Endometrial microvascular endothelial cells (primary cell): ENCODE results near the gene CEP112. TPM values are rescaled to one million over a fixed set of nuclear protein-coding genes. Genes with fewer than 3 reads are reported as not detected.
"Not testable (repeated sequence)": the region's sequence is repeated elsewhere in the genome, so short reads cannot be mapped to it uniquely, and the experiment has no call there.

Experiments used
- in situ Hi-C: cut with HindIII; loops from 2 replicates; pipeline ENCODE4 v1.10.0; 2017; ENCODE audit warnings: low sequenced_read_pairs, low pct_unique_long_range_greater_than_20kb; ENCODE audit errors: inconsistent ontology term
- total RNA-seq: library from RNA; depleted of rRNA; stranded (reverse); fragments of >200 nt; gene quantifications from one replicate; pipeline ENCODE4 v1.2.3, GENCODE V29; 2015; ENCODE audit errors: inconsistent ontology term

CEP112 gene
- total RNA-seq, 1 donor from 2014 or later: 3.0 TPM

GRCh38 chr17:65743308-65743655 lies 448.7 kb downstream of the CEP112 start:
- in situ Hi-C loops: no loop called here

DNA sequence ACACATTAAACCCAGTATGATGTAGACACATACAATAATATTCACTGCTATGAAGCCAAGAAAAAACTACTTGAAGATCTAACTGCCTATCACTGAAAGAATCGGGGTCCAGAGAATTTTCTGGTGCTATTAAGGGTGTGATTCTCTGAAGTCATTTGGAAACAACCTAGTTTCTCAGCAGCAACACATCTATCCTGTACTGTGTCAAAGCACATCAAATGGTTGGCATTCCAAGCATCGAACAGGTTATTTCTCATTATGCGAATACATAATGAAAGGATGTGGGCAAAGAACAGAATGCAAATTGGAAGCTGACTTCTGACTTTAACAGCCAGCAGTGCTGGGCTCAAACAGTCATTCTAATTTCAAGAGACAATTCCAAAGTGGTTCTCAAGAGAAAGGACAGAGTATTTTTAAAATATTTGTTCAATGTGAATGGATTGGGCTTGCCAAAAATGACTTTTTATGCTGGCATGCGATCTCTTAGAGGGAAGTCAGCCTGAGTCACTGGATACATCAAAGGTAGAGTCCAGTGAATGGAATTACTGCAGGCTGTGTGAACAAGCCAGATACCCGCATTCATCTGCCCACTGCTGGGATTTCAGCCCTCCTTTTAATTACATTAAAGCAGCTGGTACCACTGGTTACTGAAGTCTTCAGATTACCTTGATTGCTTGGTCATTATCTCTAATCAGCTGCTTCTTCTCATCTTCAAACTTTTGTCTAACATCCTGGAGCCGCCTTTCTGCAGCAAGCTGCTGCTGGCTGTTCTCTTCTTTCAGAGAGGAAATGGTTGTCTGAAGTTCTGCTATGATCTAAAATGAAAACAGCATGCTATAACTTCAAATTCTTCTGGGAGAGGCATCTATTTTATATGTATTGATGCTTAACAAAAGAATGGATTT lies 449.3 kb downstream of the CEP112 start:
- in situ Hi-C loops: no loop called here

DNA sequence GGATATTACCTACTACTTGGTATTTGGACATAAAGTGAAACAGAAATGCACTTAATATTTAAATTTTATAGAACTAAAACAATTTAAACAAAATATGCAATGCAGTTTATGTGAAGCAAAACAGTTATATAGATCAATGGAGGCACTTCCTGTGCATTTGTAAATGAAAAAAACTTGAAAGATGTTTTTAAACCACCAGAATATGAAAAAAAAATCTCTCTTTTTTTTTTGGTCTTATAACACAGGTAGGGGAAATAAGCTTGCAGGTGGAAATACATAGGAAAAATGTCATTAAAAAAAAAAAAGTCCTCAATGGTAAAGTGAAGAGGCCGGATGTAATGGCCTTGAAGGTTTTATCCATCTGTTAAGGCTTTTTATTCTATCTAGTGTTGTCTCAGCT lies 450.2 kb downstream of the CEP112 start:
- in situ Hi-C loops: no loop called here

DNA sequence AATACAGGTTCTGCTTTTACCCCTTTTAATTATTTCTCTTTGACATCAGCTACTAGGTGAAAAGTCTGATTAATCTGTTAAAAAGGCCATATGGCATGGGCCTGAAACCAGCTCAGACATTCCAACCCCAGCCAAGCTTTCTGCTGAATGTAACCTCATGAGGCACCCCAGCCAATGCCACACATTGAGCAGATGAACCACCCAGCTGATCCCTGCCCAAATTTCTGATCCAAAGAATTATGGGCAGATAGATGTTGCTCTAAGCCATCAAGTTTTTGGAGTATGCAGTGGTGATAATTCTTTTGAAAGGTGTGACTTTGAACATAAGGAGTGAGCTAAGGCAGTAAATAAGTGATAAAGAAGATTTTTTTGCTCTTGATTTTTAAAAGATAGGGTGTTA lies 452.9 kb downstream of the CEP112 start:
- in situ Hi-C loops: no loop called here

- in situ Hi-C loops: no loop called here
Measured at GRCh38 chr17:65737451-65737850, 454.5 kb downstream of the CEP112 start.

DNA sequence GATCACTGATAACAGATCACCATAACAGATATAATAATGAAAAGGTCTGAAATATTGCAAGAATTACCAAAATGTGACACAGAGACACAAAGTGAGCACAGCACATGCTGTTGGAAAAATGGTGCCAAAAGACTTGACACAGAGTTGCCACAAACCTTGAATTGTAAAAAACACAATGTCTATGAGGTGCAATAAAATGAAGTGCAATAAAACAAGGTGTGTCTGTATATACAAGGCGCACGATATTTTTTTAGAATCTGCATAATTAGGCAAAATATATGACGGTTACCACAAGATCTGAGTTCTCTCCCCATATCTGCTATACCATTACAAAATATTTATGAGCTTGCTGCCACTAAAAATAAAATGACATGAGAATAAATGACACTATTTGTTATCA lies 458.6 kb downstream of the CEP112 start:
- in situ Hi-C loops: no loop called here

- in situ Hi-C loops: not testable (repeated sequence)
Measured at GRCh38 chr17:65732667-65733066, 459.3 kb downstream of the CEP112 start.

- in situ Hi-C loops: no loop called here
Measured at GRCh38 chr17:65730711-65731169, 461.2 kb downstream of the CEP112 start.

DNA sequence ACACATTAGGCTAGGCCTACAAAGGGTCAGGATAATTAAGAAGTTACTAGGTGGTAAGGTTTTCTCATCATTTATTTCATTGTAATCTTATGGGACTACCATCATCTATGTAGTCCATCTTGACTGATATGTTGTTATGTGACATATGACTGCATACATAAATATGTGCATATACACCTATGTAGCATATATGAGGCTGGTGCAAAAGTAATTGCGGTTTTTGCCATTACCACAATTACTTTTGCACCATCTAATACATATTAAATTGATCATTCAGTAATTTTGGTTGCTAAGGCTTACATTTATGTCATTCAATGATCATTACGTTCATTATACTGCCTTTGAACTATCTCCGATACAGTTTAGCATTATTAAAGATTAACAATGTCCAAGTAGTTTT lies 462.7 kb downstream of the CEP112 start:
- in situ Hi-C loops: no loop called here

GRCh38 chr17:65727832-65728231 lies 464.1 kb downstream of the CEP112 start:
- in situ Hi-C loops: no loop called here

GRCh38 chr17:65727246-65727645 lies 464.7 kb downstream of the CEP112 start:
- in situ Hi-C loops: no loop called here

- in situ Hi-C loops: no loop called here
Measured at GRCh38 chr17:65723431-65724151, 468.3 kb downstream of the CEP112 start.

DNA sequence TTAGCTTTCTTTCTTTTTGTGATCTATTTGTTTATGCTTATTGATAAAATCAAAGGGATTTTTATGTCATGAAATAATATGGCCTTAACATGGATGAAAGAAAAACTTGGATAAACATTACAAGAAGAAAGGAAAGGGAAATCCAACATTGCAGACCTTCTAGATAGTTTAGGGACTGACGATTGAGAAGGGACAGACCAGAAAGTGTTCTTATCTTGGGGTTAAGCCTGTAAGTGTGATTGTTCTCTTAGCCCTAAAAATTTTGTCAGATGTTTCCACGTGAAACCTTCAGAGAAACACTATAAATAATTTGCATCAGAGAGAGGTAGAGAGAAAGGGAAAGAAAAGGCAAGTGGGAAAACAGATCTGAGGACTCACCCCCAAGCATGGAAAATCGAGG lies 473.3 kb downstream of the CEP112 start:
- in situ Hi-C loops: no loop called here

DNA sequence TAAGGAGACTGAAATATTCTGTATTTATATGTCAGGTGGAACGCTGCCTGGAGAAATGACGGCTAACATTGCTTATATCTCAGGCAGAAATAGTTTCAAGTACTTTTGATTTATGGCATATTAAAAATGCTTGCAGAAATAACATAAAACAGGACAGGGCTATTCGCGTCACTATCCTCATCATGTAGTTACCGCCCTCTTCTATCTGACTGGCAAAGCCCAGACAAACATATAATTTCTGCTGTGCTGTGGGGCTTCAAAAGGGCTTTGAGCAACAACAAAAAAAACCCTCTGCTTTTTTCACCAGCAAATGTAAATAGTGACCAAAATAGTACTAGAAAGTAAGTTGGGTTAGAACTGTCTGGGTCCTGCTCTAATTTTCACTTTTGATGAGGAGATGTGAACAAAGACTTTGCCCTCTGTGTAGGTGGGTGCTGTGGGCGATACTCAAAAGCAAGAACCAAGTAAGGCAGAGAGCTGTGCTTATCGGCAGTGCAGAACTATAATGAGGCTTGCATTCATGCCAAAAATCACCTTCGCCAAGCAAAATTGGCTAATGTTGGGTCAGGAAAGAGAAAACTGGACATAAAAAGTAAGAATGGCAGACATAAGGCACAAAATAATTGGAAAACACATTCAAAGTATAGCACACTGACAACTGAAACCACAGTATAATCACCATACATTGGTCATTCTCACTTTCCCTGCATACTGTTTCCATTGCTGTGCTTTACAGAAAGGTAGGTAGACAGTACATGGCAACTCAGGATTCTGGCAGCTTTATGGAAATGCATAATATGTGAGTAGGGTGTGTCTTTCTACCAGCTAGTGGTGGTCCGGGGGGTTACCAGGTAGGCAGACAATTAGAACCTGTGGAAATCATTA lies 479.3 kb downstream of the CEP112 start:
- in situ Hi-C loops: no loop called here

GRCh38 chr17:65711671-65712276 lies 480.2 kb downstream of the CEP112 start:
- in situ Hi-C loops: no loop called here

DNA sequence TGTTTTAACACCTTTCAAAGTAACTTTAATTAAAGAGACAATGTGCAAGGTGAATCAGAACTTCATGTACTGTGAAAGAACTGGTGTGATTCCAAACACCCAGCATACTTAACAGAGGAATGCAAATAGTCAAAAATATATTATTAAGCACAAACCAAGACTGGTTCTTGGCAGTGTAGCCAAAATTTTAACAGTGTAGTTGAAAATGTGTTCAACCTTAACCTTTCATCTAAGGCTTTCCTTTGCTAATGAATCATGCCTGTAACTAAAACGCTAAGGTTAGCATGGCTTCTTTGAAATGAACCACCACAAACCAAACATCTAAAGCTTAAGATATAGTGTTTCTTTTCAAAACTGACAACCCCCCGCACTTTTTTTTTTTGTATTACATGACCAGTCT lies 484.2 kb downstream of the CEP112 start:
- in situ Hi-C loops: no loop called here

DNA sequence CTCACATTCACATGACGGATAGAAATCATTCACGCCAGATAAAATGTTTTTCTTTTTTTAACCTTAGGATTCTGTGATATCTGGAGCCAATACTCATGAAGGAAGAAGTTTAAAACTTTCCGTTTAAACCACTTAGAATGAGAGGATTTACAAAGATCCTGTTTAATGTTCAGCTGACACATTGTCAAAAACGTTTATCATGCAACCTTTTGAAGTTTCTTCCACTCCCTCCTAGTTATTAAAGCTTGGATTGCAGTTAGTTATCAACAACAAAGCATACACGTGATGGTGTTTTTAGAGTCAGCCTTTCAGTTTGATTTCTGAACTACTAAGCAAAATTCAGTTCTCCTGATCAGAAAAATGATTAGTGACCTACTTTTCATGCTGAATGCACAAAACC lies 487.2 kb downstream of the CEP112 start:
- in situ Hi-C loops: no loop called here

DNA sequence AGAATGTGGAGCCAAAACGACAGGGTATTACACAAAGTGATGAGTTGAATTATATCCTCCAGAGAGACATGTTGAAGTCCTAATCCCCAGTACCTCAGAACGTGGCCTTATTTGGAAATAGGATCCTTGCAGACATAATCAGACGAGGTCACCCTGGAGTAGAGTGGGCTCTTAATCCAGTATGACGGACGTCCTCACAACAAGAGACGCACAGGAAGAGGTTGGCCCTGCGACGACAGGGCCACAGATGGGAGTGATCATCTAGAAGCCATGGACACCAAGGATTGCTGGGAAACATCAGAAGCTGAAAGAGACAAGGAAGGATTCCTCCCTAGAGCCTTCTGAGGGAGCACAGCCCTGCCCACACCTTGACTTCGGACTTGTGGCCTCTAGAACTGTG lies 488.0 kb downstream of the CEP112 start:
- in situ Hi-C loops: no loop called here

DNA sequence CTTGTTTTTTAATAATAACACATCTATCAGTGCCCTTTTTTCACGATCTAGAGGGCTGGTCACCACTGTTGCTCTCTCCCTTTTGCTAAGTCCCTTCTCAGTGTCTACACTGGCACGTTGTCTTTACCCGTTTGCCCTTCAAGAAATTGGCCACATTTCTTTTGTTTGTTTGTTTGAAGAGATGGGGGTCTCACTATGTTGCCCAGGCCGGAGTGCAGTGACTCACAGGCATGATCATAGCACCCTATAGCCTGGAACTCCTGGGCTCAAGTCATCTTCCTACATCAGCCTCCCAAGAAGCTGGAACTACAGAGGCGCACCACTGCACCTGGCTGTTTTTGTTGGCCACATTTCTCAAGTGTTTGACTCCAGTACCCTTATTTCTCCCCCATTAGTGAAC lies 492.5 kb downstream of the CEP112 start:
- in situ Hi-C loops: no loop called here
